ENCODE results near the gene LYPD6B. TPM values are rescaled to one million over a fixed set of nuclear protein-coding genes. Genes with fewer than 3 reads are reported as not detected.

LYPD6B gene
- total and polyA plus RNA-seq, 2 experiments from 2014 or later, result 16.8 to 26.0 TPM

- H3K4me2 ChIP-seq, result peak overlapping the region; percentile 50
- H2AFZ ChIP-seq, result peak overlapping the region; percentile 16
These were observed 37.4 kb downstream of the LYPD6B start for GRCh38 chr2:149075853-149076252.

GRCh38 chr2:149076863-149077412 lies 38.4 kb downstream of the LYPD6B start:
- whole genome bisulfite sequencing (ENCODE audit: low lambda C conversion rate, missing lambda C conversion rate), result 34% methylated on average over 5 of the region's 5 CpGs
- Histone ChIP-seq H3K27me3 (no peaks in the 10 kb centered on the region), H3K36me3 (replicated peaks; ENCODE audit: insufficient read depth, low read depth) (no peaks in the 10 kb centered on the region), H4K20me1 (ENCODE audit: insufficient read depth, poor library complexity, severe bottlenecking) (no peaks in the 10 kb centered on the region), H3K9me2 (replicated peaks; ENCODE audit: insufficient read depth) (no peaks in the 10 kb centered on the region), H3K4me1 (ENCODE audit: insufficient read depth) (peaks cover 25% of the 10 kb centered on the region), H3K4me3 (no peak overlapping the region), H3K9me3 (ENCODE audit: low read depth) (no peaks in the 10 kb centered on the region), H3K79me2 (no peaks in the 10 kb centered on the region), H3K4me2 (no peak overlapping the region), H2AFZ (no peak overlapping the region), H3K27ac (no peak overlapping the region)
- DNase-seq (ENCODE audit: low spot score), result no peak
- no peak for TF ChIP-seq EZH2phosphoT487 (IDR thresholded peaks at IDR 0.05; ENCODE audit: low read depth, severe bottlenecking, unreplicated experiment)
- no peak for TF ChIP-seq CTCF (IDR thresholded peaks at IDR 0.05; ENCODE audit: poor library complexity)
- TF ChIP-seq EZH2 (IDR thresholded peaks at IDR 0.05; ENCODE audit: borderline replicate concordance), result no peak

More at GRCh38 chr2:149075853-149076252, 37.4 kb downstream of the LYPD6B start:
- H3K9me2 ChIP-seq (replicated peaks; ENCODE audit: insufficient read depth), result no peaks in the 10 kb centered on the region
- H3K4me1 ChIP-seq (ENCODE audit: insufficient read depth), result peaks cover 31% of the 10 kb centered on the region
- H3K27ac ChIP-seq, result peak overlapping the region; percentile 21
- no peaks in the 10 kb centered on the region for H3K9me3 ChIP-seq (ENCODE audit: low read depth)
- H3K36me3 ChIP-seq (replicated peaks; ENCODE audit: insufficient read depth, low read depth), result no peaks in the 10 kb centered on the region
- no peak for DNase-seq (ENCODE audit: low spot score)
- no peaks in the 10 kb centered on the region for H3K79me2 ChIP-seq
- TF ChIP-seq CTCF (IDR thresholded peaks at IDR 0.05; ENCODE audit: poor library complexity), result no peak
- TF ChIP-seq EZH2 (IDR thresholded peaks at IDR 0.05; ENCODE audit: borderline replicate concordance), result no peak
- TF ChIP-seq EZH2phosphoT487 (IDR thresholded peaks at IDR 0.05; ENCODE audit: low read depth, severe bottlenecking, unreplicated experiment), result no peak
- no peaks in the 10 kb centered on the region for H3K27me3 ChIP-seq
- no peak overlapping the region for H3K4me3 ChIP-seq
- H4K20me1 ChIP-seq (ENCODE audit: insufficient read depth, poor library complexity, severe bottlenecking), result no peaks in the 10 kb centered on the region
- 50% methylated on average over 10 of the region's 10 CpGs for WGBS (ENCODE audit: low lambda C conversion rate, missing lambda C conversion rate)

- Histone ChIP-seq H3K79me2 (no peaks in the 10 kb centered on the region), H3K4me1 (ENCODE audit: insufficient read depth) (peaks cover 32% of the 10 kb centered on the region), H3K9me2 (replicated peaks; ENCODE audit: insufficient read depth) (no peaks in the 10 kb centered on the region), H3K27me3 (no peaks in the 10 kb centered on the region), H3K9me3 (ENCODE audit: low read depth) (no peaks in the 10 kb centered on the region), H3K27ac (no peak overlapping the region), H2AFZ (no peak overlapping the region), H3K4me3 (no peak overlapping the region), H3K4me2 (no peak overlapping the region), H4K20me1 (ENCODE audit: insufficient read depth, poor library complexity, severe bottlenecking) (no peaks in the 10 kb centered on the region), H3K36me3 (replicated peaks; ENCODE audit: insufficient read depth, low read depth) (no peaks in the 10 kb centered on the region)
- TF ChIP-seq EZH2 (IDR thresholded peaks at IDR 0.05; ENCODE audit: borderline replicate concordance), result no peak
- TF ChIP-seq CTCF (IDR thresholded peaks at IDR 0.05; ENCODE audit: poor library complexity), result no peak
- TF ChIP-seq EZH2phosphoT487 (IDR thresholded peaks at IDR 0.05; ENCODE audit: low read depth, severe bottlenecking, unreplicated experiment), result no peak
- 63% methylated on average over 3 of the region's 3 CpGs for WGBS (ENCODE audit: low lambda C conversion rate, missing lambda C conversion rate)
- no peak for DNase-seq (ENCODE audit: low spot score)
These were observed 39.4 kb downstream of the LYPD6B start for GRCh38 chr2:149077861-149078260.

Measured in hepatocyte (in vitro differentiated cells).